Measurements from ENCODE around the gene DDX27.

DDX27 gene

GRCh38 chr20:49248879-49249665, 29.9 kb downstream of the DDX27 start:
- no peak for TF ChIP-seq CTCF (IDR thresholded peaks at IDR 0.05; ENCODE audit: borderline replicate concordance, insufficient read depth, low read depth, low read length)
- no peak overlapping the region for H3K4me3 ChIP-seq (ENCODE audit: low read depth, low read length)

- no peak overlapping the region for H3K4me3 ChIP-seq (ENCODE audit: low read depth, low read length)
- no peak for TF ChIP-seq CTCF (IDR thresholded peaks at IDR 0.05; ENCODE audit: borderline replicate concordance, insufficient read depth, low read depth, low read length)
Measured at GRCh38 chr20:49252556-49253350, 33.5 kb downstream of the DDX27 start.

- TF ChIP-seq CTCF (IDR thresholded peaks at IDR 0.05; ENCODE audit: borderline replicate concordance, insufficient read depth, low read depth, low read length) = no peak
- H3K4me3 ChIP-seq (ENCODE audit: low read depth, low read length) = no peak overlapping the region
Measured at GRCh38 chr20:49256261-49256660, 37.0 kb downstream of the DDX27 start.

GRCh38 chr20:49259284-49259683, 40.1 kb downstream of the DDX27 start:
- H3K4me3 ChIP-seq (ENCODE audit: low read depth, low read length) = no peak overlapping the region
- no peak for TF ChIP-seq CTCF (IDR thresholded peaks at IDR 0.05; ENCODE audit: borderline replicate concordance, insufficient read depth, low read depth, low read length)

GRCh38 chr20:49259799-49260198, 40.6 kb downstream of the DDX27 start:
- H3K4me3 ChIP-seq (ENCODE audit: low read depth, low read length) = no peak overlapping the region
- TF ChIP-seq CTCF (IDR thresholded peaks at IDR 0.05; ENCODE audit: borderline replicate concordance, insufficient read depth, low read depth, low read length) = no peak

- H3K4me3 ChIP-seq (ENCODE audit: low read depth, low read length) = no peak overlapping the region
- no peak for TF ChIP-seq CTCF (IDR thresholded peaks at IDR 0.05; ENCODE audit: borderline replicate concordance, insufficient read depth, low read depth, low read length)
Measured at GRCh38 chr20:49260218-49260617, 41.0 kb downstream of the DDX27 start.
